GM12872 (cell line): ENCODE measurements around the gene PLCG1.

Source experiments
- TF ChIP-seq, protein P1 (sequence below): IDR thresholded peaks from 3 replicates; pipeline ENCODE4 v1.5.1; 2011; ENCODE audit warnings: low read depth, mild to moderate bottlenecking, low read length, moderate library complexity; ENCODE audit not compliant: insufficient read depth

PLCG1 gene

DNA sequence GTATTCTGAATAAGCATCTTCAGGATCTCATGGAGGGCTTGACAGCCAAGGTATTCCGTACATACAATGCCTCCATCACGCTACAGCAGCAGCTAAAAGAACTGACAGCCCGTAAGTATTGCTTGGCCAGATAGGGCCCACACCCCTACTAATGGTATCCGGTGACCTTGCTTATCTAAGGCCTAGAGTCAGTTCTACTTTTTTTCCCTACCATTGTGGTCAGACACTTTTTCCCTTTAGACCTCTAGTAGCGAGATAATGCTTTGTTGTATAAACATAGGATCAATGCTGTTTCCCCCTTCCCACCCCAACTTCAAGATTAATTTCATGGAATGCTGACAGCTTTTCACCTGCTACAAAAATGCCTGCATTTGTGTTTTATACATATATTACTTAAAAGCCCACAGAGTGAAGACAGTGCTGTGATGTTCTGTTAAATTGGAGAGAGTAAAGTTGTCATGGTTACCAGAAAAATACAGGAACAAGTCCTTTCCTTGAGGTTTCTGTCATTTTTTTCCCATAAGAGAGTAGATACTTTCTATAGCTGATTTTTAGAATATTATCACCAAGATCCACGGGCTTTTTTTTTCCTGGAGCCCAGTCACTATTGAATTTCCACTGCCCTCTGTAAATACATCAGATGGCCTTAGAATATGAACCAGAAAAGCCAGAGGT lies 20.9 kb upstream of the PLCG1 start:
- TF ChIP-seq, protein P1, sequence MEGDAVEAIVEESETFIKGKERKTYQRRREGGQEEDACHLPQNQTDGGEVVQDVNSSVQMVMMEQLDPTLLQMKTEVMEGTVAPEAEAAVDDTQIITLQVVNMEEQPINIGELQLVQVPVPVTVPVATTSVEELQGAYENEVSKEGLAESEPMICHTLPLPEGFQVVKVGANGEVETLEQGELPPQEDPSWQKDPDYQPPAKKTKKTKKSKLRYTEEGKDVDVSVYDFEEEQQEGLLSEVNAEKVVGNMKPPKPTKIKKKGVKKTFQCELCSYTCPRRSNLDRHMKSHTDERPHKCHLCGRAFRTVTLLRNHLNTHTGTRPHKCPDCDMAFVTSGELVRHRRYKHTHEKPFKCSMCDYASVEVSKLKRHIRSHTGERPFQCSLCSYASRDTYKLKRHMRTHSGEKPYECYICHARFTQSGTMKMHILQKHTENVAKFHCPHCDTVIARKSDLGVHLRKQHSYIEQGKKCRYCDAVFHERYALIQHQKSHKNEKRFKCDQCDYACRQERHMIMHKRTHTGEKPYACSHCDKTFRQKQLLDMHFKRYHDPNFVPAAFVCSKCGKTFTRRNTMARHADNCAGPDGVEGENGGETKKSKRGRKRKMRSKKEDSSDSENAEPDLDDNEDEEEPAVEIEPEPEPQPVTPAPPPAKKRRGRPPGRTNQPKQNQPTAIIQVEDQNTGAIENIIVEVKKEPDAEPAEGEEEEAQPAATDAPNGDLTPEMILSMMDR = no peak

DNA sequence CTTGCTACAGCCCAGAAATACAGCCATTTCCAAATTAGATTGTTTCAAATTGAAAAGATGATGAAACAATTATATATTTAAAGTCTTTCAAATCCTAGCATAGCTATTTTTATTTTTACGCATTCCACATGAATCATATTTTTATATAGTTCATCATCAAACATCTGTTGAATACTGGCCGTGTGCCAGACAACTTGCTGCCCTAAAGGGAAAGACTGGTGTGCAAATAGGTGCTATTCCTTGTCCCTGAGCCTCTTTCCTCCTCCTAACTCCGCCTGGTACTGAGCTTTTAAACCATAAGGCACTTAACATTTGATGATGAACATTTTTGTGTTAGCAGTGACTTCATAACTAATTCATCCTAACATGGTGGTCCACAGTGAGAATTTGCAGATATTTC lies 18.7 kb upstream of the PLCG1 start:
- TF ChIP-seq, protein P1 = no peak

DNA sequence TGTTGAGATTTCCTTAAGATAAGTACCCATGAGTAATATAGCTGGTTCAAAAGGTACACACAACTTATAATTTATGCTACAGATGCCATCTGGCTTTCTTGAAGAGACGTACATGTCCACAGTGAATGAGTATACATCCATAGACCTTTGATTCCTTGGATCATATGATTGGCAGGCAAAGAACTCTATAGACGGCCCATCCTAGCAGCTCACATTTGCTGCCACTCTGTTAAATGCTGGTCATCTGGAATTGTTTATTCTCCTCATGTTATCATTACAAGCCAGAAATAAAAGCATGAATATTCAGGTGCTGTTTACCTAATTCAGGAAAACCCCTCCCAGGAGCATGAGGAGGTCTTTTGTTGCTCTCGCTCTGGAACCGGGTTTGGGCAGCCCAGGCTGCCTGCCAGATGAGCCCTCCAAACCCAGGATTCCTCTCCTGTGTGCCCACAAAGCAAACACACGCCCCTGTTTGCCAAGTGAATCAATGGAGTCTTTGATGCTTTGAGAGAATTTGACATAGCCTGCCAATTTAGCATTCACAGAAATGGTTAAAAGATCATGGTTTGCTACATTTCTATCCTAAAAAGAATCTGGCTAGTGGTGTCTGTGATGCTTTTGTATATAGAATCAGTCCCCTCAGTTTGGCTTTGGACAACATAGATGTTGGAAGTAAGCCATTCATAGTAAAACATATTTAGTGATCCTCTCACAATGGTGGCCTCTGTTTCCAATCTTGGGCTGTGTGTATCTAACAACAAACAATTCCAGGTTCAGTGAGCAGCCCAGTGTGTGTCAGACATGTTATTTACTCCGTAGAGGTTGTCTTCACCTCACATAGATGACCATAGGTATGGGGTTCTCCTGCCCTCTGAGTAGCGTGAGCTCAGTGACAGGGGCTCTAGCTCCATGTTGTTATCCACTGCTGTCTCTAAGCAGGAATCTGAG lies 17.5 kb upstream of the PLCG1 start:
- TF ChIP-seq, protein P1 = no peak

DNA sequence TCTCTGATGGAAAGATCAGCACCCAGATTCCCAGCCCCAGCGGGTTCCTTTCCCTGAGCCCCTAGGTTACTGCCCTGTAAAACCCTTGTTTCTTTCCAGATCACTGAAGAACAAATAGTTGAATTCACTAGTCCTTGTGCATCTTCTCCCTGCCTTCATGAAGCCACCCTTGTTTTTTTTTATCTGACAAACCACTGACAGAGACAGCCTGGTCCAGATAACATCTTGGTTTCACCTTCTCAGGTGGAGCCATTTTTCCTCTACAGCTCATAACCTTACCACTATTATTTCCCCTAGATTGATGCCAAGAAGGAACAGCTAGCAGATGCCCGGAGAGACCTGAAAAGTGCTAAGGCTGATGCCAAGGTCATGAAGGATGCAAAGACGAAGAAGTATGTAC lies 15.9 kb upstream of the PLCG1 start:
- TF ChIP-seq, protein P1 = no peak

DNA sequence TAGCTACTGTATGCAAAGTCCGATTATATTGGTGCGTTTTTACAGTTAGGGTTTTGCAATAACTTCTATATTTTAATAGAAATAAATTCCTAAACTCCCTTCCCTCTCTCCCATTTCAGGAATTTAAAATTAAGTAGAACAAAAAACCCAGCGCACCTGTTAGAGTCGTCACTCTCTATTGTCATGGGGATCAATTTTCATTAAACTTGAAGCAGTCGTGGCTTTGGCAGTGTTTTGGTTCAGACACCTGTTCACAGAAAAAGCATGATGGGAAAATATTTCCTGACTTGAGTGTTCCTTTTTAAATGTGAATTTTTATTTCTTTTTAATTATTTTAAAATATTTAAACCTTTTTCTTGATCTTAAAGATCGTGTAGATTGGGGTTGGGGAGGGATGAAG lies 13.7 kb upstream of the PLCG1 start:
- TF ChIP-seq, protein P1 = no peak

DNA sequence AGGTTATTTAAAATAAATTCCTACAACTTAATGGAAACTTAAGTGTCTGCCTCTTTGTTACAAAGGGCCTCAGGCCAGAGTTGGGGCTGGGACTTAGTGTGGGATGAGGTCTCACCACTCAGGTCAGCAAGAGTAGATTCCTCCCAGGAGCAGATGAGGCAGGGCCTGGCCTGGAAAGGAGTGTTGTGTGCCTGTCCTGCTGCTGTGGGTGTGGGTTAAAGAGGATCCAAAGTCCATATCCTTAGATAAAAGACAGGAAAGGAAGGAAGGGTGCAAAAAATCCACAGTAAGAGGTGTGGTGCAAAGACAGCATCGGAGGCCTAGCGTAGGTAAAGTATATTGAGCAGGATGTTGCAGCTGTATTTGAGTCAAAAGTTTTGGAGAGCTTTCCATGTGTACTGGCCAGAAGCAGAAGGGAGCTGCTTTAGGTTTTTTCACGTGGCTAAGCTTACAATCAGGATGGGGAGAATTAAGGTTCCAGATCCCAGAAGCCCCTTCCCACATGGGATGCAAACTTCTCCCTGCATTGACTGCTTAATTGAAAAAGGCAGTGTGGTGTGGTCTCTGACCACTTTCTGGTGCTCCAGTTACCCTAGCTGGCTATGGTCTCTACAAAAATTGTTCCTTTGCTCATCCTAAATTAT lies 12.8 kb upstream of the PLCG1 start:
- TF ChIP-seq, protein P1 = no peak

DNA sequence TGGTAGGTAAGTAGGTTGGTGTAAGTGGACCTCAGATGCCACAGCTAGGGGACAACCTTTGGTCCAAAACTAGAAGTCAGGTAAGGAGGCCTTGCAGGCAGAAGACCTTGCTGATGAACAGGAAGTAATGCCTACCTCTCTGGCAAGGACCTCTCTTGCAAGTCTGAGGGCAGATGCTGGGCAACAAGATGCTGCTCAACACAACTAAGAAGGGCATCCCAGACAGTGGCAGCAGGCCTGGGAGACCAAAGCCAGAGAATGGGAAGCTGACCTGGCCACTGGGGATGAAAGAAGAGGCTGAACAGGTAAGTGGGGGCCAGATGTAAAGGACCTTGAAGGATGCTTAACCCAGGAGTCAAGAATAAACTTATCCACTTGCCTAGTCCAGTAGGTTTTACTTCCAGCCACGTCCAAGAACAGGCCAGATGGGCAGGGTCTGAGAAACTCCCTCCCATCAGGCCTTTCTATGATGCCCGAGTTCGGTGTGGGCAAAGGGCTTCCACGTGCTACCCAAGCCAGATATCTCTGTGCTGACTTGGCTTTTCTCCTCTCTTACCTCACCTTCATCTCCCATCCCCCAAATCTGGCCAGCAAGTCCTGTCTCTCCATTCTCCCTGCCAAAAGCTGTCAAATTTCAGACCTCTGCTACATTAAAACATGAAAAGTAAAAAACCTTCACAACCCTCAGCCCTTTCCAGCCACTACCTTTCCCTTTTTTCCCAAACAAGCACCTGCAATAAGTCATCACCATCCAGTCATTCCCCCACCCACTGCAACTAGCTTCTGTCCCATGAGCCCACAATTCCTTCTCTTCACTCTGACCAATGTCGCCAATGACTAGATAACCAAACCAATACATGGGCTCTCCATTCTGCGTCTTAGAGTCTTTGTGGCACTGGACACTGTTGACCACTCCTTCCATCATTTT lies 11.5 kb upstream of the PLCG1 start:
- TF ChIP-seq, protein P1 = no peak
